SKM-1 (cell line): ENCODE data around the gene COL2A1.

Experiments
- DNase-seq: peaks from one replicate; lab custom pipeline; 2025; ENCODE audit not compliant: unreplicated experiment; lab: John Stamatoyannopoulos, UW

COL2A1 gene

DNA sequence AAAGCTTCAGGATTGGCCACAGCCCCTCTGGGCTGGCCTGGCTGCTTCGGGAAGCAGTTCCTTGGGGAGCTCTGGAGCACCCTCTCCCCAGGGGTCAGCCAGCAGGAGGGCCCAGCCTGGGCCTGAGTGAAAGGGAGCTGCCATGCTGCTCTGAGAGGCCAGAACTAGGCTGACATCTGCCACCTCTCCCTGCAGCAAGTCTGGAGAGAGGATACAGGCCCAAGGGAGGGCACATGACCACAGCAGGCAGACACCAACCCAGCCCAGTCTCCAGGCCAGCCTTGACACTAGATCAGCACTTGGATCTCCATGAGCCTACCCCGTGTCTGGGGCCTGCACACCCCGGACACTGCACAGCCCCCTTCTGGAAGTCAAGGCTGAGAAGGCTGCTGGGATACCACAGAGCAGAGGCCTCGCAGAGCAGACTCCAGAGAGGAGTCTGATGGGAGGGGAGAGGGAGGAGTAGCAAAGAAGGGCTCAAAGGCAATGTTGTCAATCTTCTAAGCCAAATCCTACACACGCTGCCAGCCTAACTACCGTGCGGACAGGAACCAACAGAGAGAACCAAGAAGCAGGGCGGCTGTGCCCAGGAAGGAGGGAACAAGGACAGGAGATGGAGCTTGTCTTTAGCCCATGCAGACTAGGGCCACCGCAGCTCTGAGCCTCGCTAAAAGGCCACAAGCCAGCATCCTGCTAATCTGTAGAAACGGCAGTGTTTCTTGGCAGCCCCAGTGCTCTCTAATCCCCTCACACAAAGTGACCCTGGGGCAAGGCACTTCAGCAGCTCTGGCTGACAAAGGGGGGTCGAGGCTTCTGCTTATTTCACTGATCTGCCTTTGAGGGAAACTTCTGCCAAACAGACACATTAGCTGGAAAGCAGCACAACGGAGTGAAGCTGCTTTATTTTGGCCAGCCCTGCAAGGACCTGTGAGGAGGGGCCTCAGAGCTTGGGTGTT is 12.9 kb downstream of the COL2A1 start:
- no peak for DNase-seq

GRCh38 chr12:47990351-47991105 is 13.7 kb downstream of the COL2A1 start:
- peak; percentile 15 for DNase-seq

DNA sequence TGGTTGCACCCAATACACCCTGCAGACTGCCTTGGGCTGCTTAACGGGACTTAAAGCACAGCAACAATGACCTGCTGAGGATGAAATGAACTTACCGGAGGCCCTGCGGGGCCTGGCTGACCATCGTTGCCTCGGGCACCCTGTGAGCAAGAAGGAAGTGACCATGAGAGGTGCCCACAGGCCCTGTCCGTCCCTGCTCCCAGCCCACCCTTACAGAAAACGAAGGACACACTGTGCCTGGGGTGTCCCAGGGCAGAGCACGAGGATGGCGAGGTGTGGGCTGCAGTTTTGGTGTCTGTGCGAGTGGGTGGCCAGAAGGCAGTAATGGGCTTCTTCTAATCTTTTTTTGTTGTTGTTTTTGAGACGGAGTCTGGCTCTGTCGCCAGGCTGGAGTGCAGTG is 14.6 kb downstream of the COL2A1 start:
- no peak for DNase-seq

- no peak for DNase-seq
These were observed 15.3 kb downstream of the COL2A1 start for GRCh38 chr12:47989023-47989417.

DNA sequence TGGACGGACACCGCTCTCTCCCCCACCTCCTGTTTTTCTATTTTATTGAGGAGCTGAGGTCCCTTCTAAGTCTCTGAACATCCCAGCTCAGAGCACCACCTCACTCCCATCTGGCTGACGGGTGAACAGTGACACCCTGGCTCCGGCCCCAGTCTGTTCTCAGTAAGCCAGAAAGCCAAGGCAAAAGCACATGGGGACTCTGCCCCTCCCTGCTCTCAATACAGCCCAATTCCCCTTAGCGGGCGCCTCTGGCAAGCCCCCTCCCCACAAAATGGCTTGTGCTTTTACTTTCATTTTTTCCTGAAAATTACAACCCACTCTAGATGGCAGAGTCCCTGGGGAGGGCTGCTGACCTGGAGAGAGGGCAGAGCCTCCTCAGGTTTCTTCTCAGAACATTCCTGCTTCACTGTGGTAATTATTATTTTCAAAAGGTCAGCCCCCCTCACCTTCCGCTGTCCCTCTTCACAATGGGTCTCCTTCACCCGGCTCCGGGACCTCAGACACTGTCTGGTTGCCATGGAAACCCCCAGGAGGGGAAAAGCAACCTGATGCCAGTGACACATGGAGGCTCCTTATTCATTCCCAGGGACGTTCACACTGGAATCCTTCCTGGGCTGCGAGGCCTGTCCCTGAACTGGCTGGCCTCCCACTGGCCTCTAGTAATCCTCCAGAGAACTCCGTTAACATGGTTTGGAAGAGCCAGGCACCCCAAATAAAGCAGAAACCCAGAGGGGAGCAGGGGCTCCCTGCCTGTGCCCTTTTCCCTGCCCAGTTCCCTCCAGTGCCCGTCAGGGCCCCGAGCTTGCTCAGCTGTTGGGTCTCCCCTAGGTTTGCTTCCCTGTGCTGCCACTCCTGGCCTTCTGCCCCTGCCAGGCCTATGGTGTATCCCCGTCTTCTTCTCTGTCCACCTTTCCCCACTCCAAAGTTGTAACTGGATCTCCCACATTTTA is 15.9 kb downstream of the COL2A1 start:
- no peak for DNase-seq

- DNase-seq = no peak
These were observed 16.7 kb downstream of the COL2A1 start for GRCh38 chr12:47987411-47988072.

DNA sequence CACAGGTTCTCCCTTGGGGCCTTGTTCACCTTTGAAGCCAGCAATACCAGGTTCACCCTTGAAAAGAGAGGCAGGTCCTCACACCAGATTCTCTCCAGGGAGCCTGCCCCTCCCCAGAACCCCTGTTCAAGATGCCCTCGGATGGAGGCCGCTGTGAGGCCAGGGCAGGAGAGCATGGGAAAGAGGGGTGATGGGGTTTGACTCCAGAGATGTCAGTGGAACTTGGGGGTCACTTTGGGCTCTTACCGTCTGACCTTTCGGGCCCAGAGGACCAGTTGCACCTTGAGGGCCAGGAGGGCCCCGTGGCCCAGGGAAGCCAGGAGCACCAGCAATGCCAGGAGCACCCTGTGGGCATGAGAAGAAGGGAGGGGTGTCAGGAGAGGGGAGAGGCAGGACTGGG is 17.4 kb downstream of the COL2A1 start:
- DNase-seq = no peak

- no peak for DNase-seq
These were observed 18.0 kb downstream of the COL2A1 start for GRCh38 chr12:47986291-47986660.

GRCh38 chr12:47985596-47986290 is 18.5 kb downstream of the COL2A1 start:
- DNase-seq = no peak

GRCh38 chr12:47984331-47984801 is 19.9 kb downstream of the COL2A1 start:
- no peak for DNase-seq

- DNase-seq = no peak
These were observed 20.6 kb downstream of the COL2A1 start for GRCh38 chr12:47983541-47984115.

DNA sequence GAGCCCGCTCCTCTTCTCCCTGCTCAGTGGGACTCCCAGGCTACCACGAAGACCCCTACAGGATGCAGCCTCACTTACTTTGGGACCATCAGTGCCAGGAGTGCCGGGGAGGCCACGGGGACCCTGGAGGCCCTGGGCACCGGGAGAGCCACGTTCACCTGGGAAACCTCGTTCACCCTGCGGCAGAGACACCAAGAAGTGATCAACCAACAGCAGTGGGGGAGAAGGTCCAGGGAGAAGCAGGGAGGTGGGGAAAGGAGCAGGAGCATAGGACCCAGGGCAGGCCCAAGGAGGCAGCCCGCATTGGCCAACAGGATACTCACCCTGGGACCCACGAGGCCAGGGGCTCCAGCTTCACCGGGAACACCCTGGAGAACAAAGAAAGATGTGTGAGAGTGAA is 21.5 kb downstream of the COL2A1 start:
- no peak for DNase-seq

- DNase-seq = no peak
These were observed 22.0 kb downstream of the COL2A1 start for GRCh38 chr12:47982311-47982710.

DNA sequence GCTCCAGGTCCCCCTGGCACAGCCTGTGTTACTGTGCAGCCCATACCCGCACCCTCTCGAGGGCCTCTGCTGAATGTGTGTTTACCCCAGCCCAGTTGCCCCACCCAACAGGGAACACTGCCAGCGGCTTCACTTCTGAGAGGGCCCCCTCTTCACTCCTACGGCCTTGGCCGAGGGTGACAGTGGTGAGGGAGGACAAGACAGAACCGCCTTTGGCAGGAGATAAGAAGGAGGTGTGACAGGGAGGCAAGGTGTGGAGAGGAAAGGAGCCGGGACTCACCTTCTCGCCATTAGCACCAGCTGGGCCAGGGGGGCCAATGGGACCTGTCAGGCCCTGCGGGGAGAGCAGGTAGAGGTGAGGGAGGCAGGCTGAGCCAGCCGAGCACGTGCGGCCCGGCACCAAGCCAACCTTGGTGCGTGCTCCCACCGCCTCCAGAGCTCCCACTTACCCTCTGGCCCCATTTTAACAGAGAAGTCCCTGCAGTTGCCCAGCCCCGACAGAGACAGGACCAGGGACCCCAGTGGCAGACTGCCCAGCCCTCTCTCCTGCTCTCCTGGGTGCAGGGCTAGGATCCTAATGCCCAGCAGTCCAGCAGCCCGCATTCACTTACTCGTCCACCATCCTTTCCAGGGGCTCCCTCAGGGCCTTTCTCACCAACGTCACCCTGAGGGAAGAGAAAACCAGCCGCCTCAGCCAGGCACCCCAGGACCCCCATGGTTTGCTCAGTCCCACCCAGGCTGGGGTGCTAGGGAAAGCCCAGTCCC is 22.6 kb downstream of the COL2A1 start:
- DNase-seq = no peak

DNA sequence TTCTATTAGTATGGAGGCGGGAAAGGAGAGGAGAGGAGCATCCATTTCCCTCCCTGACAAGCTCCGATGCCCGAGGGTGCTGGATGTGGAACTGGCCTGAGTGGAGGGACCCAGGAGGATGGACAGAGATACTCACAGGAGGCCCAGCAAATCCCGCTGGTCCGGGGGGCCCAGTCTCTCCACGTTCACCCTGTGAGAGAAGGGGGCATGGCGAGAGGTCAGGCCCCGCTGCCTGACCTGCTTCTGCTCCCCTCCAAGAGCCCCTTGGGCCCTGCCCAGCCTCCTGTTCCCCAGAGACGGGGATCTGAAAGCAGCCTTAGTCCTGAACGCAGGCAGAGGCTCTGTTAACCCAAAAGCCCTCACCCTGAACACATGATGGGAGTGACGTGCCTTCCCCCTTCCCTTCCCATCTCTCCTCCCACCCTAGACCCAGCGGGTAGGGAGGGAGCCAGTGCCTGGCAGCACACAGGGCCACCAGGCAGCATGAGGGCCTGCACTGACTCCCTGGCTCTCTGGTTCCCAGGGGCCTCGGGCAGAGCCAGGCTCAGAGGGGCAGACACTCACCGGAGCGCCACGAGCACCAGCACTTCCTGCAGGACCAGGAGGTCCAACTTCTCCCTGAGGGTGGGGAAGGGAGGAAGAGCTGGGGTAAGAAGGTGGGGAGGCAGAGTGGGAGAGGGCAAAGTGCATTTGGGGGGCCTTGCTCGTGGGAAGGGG is 23.3 kb downstream of the COL2A1 start:
- DNase-seq = no peak

- no peak for DNase-seq
These were observed 24.1 kb downstream of the COL2A1 start for GRCh38 chr12:47980197-47980596.

GRCh38 chr12:47979686-47980085 is 24.6 kb downstream of the COL2A1 start:
- no peak for DNase-seq

GRCh38 chr12:47979166-47979565 is 25.1 kb downstream of the COL2A1 start:
- no peak for DNase-seq
